ENCODE measurements around the gene CPNE9.

The CPNE9 gene

DNA sequence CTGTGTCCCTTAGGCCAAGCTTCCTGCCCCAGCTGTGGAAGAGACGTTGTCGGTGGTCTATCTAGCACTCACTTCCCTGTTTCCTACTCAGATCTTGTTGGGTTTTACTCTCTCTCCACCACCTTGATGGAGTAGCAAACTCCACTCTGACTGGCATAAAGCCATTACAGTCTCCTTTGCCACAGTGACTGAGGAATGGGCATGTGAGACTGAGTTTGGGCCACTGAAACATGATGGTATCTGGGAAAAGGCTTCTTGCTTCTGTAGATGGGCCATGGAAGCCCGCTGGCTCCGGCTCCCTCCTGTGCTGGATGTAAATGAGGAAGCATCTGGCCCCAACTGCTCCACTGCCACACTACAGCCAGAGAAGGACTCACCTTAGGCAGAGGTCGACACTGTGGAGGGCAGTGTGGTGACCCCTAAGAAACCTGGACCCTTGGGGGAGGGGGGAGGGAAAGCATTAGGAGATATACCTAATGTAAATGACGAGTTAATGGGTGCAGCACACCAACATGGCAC, 75.5 kb downstream of the CPNE9 start:
- DNase-seq (ENCODE audit: low read depth) = no peak
